Measurements from ENCODE around the gene FKBP5. TPM values are rescaled to one million over a fixed set of nuclear protein-coding genes. Genes with fewer than 3 reads are reported as not detected.

FKBP5 gene
- total and polyA plus RNA-seq, 2 experiments from 2014 or later = 73.6 to 254 TPM

- no peak for TF ChIP-seq EZH2phosphoT487 (IDR thresholded peaks at IDR 0.05; ENCODE audit: low read depth, severe bottlenecking, unreplicated experiment)
- TF ChIP-seq EZH2 (IDR thresholded peaks at IDR 0.05; ENCODE audit: borderline replicate concordance) = no peak
- TF ChIP-seq CTCF (IDR thresholded peaks at IDR 0.05; ENCODE audit: poor library complexity) = no peak
- no peaks in the 10 kb centered on the region for H3K27me3 ChIP-seq
- peak overlapping the region; percentile 49 for H3K4me2 ChIP-seq
- no peaks in the 10 kb centered on the region for H3K4me1 ChIP-seq (ENCODE audit: insufficient read depth)
- H3K79me2 ChIP-seq = no peaks in the 10 kb centered on the region
- H3K4me3 ChIP-seq = no peak overlapping the region
- no peaks in the 10 kb centered on the region for H3K36me3 ChIP-seq (replicated peaks; ENCODE audit: insufficient read depth, low read depth)
- no peaks in the 10 kb centered on the region for H4K20me1 ChIP-seq (ENCODE audit: insufficient read depth, poor library complexity, severe bottlenecking)
- WGBS (ENCODE audit: low lambda C conversion rate, missing lambda C conversion rate) = 27% methylated on average over 6 of the region's 6 CpGs
- DNase-seq (ENCODE audit: low spot score) = no peak
- no peaks in the 10 kb centered on the region for H3K9me3 ChIP-seq (ENCODE audit: low read depth)
- no peak overlapping the region for H2AFZ ChIP-seq
- H3K27ac ChIP-seq = no peak overlapping the region
- no peaks in the 10 kb centered on the region for H3K9me2 ChIP-seq (replicated peaks; ENCODE audit: insufficient read depth)
These were observed 141.0 kb downstream of the FKBP5 start for GRCh38 chr6:35547676-35548075.

DNA sequence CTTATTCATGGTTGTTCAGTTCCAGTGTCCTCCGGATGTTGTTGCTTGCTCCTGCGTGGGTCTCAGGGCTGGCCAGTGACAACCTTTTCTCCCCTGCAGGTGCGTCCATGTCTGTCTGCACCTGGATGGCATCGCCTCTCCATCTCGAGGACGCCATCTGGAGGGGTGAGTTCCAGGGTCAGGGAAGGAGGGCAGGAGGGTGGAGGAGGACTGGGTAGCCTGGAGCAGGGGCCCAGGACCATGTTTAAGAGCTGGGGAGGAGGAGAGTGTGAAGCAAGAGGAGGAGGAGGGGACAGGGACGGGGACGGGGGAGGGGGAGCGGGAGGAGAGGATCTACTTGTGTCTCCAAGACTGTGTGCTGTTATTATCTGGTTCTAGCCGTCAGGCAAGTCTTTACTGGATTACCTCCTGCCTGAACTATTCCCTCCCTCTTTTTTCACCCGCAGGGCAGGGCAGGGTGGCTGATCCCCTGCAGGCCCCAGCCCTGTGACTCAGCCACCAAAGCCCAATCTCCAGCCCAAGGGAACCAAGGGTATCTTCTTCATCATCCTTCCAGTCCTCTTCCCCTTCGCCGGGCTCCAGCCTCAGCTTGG, 143.8 kb downstream of the FKBP5 start:
- no peak overlapping the region for H3K4me3 ChIP-seq
- no peaks in the 10 kb centered on the region for H3K4me1 ChIP-seq (ENCODE audit: insufficient read depth)
- H3K27ac ChIP-seq = no peak overlapping the region
- no peaks in the 10 kb centered on the region for H3K9me3 ChIP-seq (ENCODE audit: low read depth)
- TF ChIP-seq EZH2phosphoT487 (IDR thresholded peaks at IDR 0.05; ENCODE audit: low read depth, severe bottlenecking, unreplicated experiment) (no peak), EZH2 (IDR thresholded peaks at IDR 0.05; ENCODE audit: borderline replicate concordance) (no peak), CTCF (IDR thresholded peaks at IDR 0.05; ENCODE audit: poor library complexity) (no peak)
- no peaks in the 10 kb centered on the region for H3K27me3 ChIP-seq
- 56% methylated on average over 9 of the region's 13 CpGs for WGBS (ENCODE audit: low lambda C conversion rate, missing lambda C conversion rate)
- no peak for DNase-seq (ENCODE audit: low spot score)
- H4K20me1 ChIP-seq (ENCODE audit: insufficient read depth, poor library complexity, severe bottlenecking) = no peaks in the 10 kb centered on the region
- no peaks in the 10 kb centered on the region for H3K9me2 ChIP-seq (replicated peaks; ENCODE audit: insufficient read depth)
- no peak overlapping the region for H2AFZ ChIP-seq
- H3K36me3 ChIP-seq (replicated peaks; ENCODE audit: insufficient read depth, low read depth) = no peaks in the 10 kb centered on the region
- H3K4me2 ChIP-seq = no peak overlapping the region
- no peaks in the 10 kb centered on the region for H3K79me2 ChIP-seq

GRCh38 chr6:35543459-35544193, 145.1 kb downstream of the FKBP5 start:
- no peak overlapping the region for H3K4me3 ChIP-seq
- H3K27ac ChIP-seq = no peak overlapping the region
- 78% methylated on average over 16 of the region's 16 CpGs for WGBS (ENCODE audit: low lambda C conversion rate, missing lambda C conversion rate)
- no peaks in the 10 kb centered on the region for H3K36me3 ChIP-seq (replicated peaks; ENCODE audit: insufficient read depth, low read depth)
- no peaks in the 10 kb centered on the region for H3K9me2 ChIP-seq (replicated peaks; ENCODE audit: insufficient read depth)
- no peaks in the 10 kb centered on the region for H3K27me3 ChIP-seq
- H3K9me3 ChIP-seq (ENCODE audit: low read depth) = no peaks in the 10 kb centered on the region
- no peak overlapping the region for H2AFZ ChIP-seq
- no peak overlapping the region for H3K4me2 ChIP-seq
- H3K4me1 ChIP-seq (ENCODE audit: insufficient read depth) = no peaks in the 10 kb centered on the region
- no peaks in the 10 kb centered on the region for H4K20me1 ChIP-seq (ENCODE audit: insufficient read depth, poor library complexity, severe bottlenecking)
- no peaks in the 10 kb centered on the region for H3K79me2 ChIP-seq
- TF ChIP-seq EZH2 (IDR thresholded peaks at IDR 0.05; ENCODE audit: borderline replicate concordance) = no peak
- no peak for TF ChIP-seq CTCF (IDR thresholded peaks at IDR 0.05; ENCODE audit: poor library complexity)
- no peak for TF ChIP-seq EZH2phosphoT487 (IDR thresholded peaks at IDR 0.05; ENCODE audit: low read depth, severe bottlenecking, unreplicated experiment)
- no peak for DNase-seq (ENCODE audit: low spot score)
